Left lung (tissue), 10 donors: ENCODE data around the gene RAB5B. TPM values are rescaled to one million over a fixed set of nuclear protein-coding genes. Genes with fewer than 3 reads are reported as not detected.

Source experiments
- ATAC-seq: fragments of 200-7000 bp; cut with Tn5 transposase; one replicate; pipeline ENCODE4 v1.9.1; 2020; ENCODE audit warnings: moderate library complexity
- DNase-seq, 4 donors: peaks; one replicate each; pipeline ENCODE4 v3.0.0-alpha.2; 2013 to 2020
- H3K27ac ChIP-seq, 2 donors: fragments of 200-600 bp; sonication (generic) in 1 of 2; one replicate each; pipeline versions ENCODE4 v1.5.0 to v1.8.0; 2020 to 2021
- H3K27me3 ChIP-seq, 2 donors: fragments of 200-600 bp; sonication (generic) in 1 of 2; one replicate each; pipeline versions ENCODE4 v1.5.0 to v1.8.0; 2020 to 2021
- H3K36me3 ChIP-seq, 2 donors: fragments of 200-600 bp; sonication (generic) in 1 of 2; one replicate each; pipeline versions ENCODE4 v1.5.0 to v1.8.0; 2020 to 2021
- H3K4me1 ChIP-seq, 2 donors: fragments of 200-600 bp; one replicate each; pipeline ENCODE4 v1.8.0; 2021
- H3K4me3 ChIP-seq, 2 donors: fragments of 200-600 bp; sonication (generic) in 1 of 2; one replicate each; pipeline versions ENCODE4 v1.5.0 to v1.8.0; 2020 to 2021; ENCODE audit warnings: mild to moderate bottlenecking in 1 of 2
- H3K9me3 ChIP-seq, 2 donors: fragments of 200-600 bp; sonication (generic) in 1 of 2; one replicate each; pipeline versions ENCODE4 v1.5.0 to v1.8.0; 2020 to 2021
- CTCF ChIP-seq, 2 donors: fragments of 200-600 bp; sonication (generic) in 1 of 2; IDR thresholded peaks; one replicate each; pipeline versions ENCODE4 v1.5.0 to v1.8.0; 2021; ENCODE audit warnings: antibody characterized with exemption in 2 of 2
- intact Hi-C, 2 donors: fragments of 100-400 bp; cut with DNase I; formaldehyde crosslinking; loops; one replicate each; pipeline versions ENCODE4 v1.11.2 to v1.14.2; 2022
- polyA plus RNA-seq, 6 donors: library from polyadenylated mRNA; unstranded; fragments of 120-200 nt; gene quantifications; one replicate each; pipeline ENCODE4 v1.2.1, GENCODE V29; 2013; ENCODE audit not compliant: insufficient read length in 6 of 6
- total RNA-seq, 2 donors: library from RNA; stranded (reverse); fragmentation: NEBNext Ultra II Directional; extraction: Animal tissue kit (Norgen Biotek cat#: 25700); gene quantifications; one replicate each; pipeline ENCODE4 v1.2.1, GENCODE V29; 2021
- donor health status: DM: no; HTN: yes; CAD: no.
- donor health status: DM: no; HTN: no; CAD: no.

RAB5B gene
- total and polyA plus RNA-seq, 8 donors, result 116 to 175 (median 142) TPM

GRCh38 chr12:55926738-55927587, 46.9 kb upstream of the RAB5B start:
- Histone ChIP-seq H3K4me3 (peak overlapping the region; percentile 77 to 78), H3K9me3 (no peaks in the 10 kb centered on the region), H3K4me1 (peaks cover 24 to 63% of the 10 kb centered on the region in 2 donors), H3K36me3 (peaks cover 0 to 24% of the 10 kb centered on the region in 2 donors), H3K27ac (peak overlapping the region; percentile 97 to 99), H3K27me3 (no peaks in the 10 kb centered on the region)
- ATAC-seq (peak; percentile 83), DNase-seq (peak; percentile 90 to 95 (median 92))
- intact Hi-C loops, result loop anchor here in 1 of 2 donors (10.0 kb wide), 1 partner anchor 92 kb away; no protein-coding TSS in a partner anchor
- TF ChIP-seq CTCF (IDR thresholded peaks at IDR 0.05), result peak; percentile 37 to 49

- DNase-seq, result peak; percentile 70 to 94 (median 84)
- Histone ChIP-seq H3K36me3 (peaks cover 0 to 15% of the 10 kb centered on the region in 2 donors), H3K4me3 (peak within 1 kb of the TSS; percentile 77 to 78), H3K27me3 (no peaks in the 10 kb centered on the region), H3K27ac (peak within 1 kb of the TSS; percentile 97 to 99), H3K4me1 (peaks cover 27 to 65% of the 10 kb centered on the region in 2 donors), H3K9me3 (no peaks in the 10 kb centered on the region)
- no peak for TF ChIP-seq CTCF (IDR thresholded peaks at IDR 0.05)
- ATAC-seq, result peak; percentile 70
- intact Hi-C loops, result loop anchor here in 1 of 2 donors (10.0 kb wide), 1 partner anchor 93 kb away; no protein-coding TSS in a partner anchor
Observed at GRCh38 chr12:55927588-55928502, 46.0 kb upstream of the RAB5B start, which contains the start of gene PYM1. Gene PYM1, minus strand, starts transcription at chr12:55927894. Its CDS starts 133 bp downstream, at chr12:55927761.

- Histone ChIP-seq H3K9me3 (no peaks in the 10 kb centered on the region), H3K36me3 (peaks cover 0 to 1% of the 10 kb centered on the region in 2 donors), H3K4me3 (no peak overlapping the region), H3K27me3 (no peaks in the 10 kb centered on the region), H3K4me1 (peaks cover 31 to 72% of the 10 kb centered on the region in 2 donors), H3K27ac (peak overlapping the region; percentile 89 to 90)
- ATAC-seq, result no peak
- intact Hi-C loops, result loop anchor here in 1 of 2 donors (10.0 kb wide), 1 partner anchor 95 kb away; no protein-coding TSS in a partner anchor
- TF ChIP-seq CTCF (IDR thresholded peaks at IDR 0.05), result no peak
- DNase-seq, result no peak
Observed at GRCh38 chr12:55929306-55929791, 44.5 kb upstream of the RAB5B start.

DNA sequence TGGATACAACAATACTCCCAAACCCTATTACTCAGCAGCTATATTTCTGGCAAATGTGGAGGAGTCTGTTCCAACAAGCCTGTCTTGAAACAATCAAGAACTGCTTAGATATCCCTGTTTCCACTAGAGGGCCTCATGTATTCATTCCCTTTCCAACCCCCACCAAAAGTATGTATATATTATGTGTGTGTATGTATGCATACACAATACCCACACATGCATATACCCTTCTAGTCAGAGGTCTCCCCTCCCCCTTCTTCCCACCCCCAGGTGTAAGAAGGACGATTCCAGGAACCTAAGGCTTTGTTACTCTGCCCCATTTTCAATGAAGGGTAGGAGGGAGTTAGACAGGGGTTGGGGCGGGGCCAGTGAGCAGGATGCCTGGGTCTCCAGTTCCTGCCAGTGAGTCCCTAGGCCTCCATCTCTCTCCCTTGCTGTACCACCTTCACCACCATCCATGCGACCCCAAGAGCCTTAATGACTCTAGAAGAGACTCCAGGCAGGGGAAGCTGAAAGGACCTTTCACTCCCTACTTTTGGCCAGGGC, 43.0 kb upstream of the RAB5B start, which contains the start of gene DGKA:
Gene DGKA (plus strand): TSS at position 392 of the 546 bp plus-strand sequence. CDS start 5,342 bp downstream, outside the sequence.
- peaks cover 30 to 72% of the 10 kb centered on the region in 2 donors for H3K4me1 ChIP-seq
- no peaks in the 10 kb centered on the region for H3K9me3 ChIP-seq
- peak; percentile 41 to 54 for TF ChIP-seq CTCF (IDR thresholded peaks at IDR 0.05)
- DNase-seq (peak in 2 of 4 donors; percentile 46 to 76), ATAC-seq (peak; percentile 21)
- H3K27me3 ChIP-seq, result no peaks in the 10 kb centered on the region
- H3K36me3 ChIP-seq, result no peaks in the 10 kb centered on the region
- intact Hi-C loops, result no loop called here
- peak within 1 kb of the TSS; percentile 89 to 90 for H3K27ac ChIP-seq
- peak within 1 kb of the TSS; percentile 65 to 77 for H3K4me3 ChIP-seq
